Subcutaneous adipose tissue (tissue), 4 donors: Measurements from ENCODE around the gene GRHL1. TPM values are rescaled to one million over a fixed set of nuclear protein-coding genes. Genes with fewer than 3 reads are reported as not detected.

ENCODE experiments used
- CTCF ChIP-seq: fragments of 450-650 bp; IDR thresholded peaks from one replicate; pipeline ENCODE4 v1.5.1; 2016; ENCODE audit warnings: low read depth, mild to moderate bottlenecking, control low read depth, antibody characterized with exemption, moderate library complexity
- total RNA-seq, 4 donors: library from RNA; depleted of rRNA; stranded (reverse); fragments of >200 nt; gene quantifications; one replicate each; pipeline ENCODE4 v1.1.0, GENCODE V29; 2016

GRHL1 gene
- total RNA-seq, 4 donors from 2014 or later = 0.88 to 7.2 (median 2.8) TPM

GRCh38 chr2:9991221-9991620 is 39.7 kb downstream of the GRHL1 start:
- TF ChIP-seq CTCF = no peak

- TF ChIP-seq CTCF = no peak
These were observed 40.4 kb downstream of the GRHL1 start for GRCh38 chr2:9991829-9992273.

GRCh38 chr2:9992427-9993187 is 41.1 kb downstream of the GRHL1 start:
- no peak for TF ChIP-seq CTCF

GRCh38 chr2:9993488-9994165 is 42.1 kb downstream of the GRHL1 start:
- TF ChIP-seq CTCF = no peak

- TF ChIP-seq CTCF = no peak
These were observed 43.0 kb downstream of the GRHL1 start for GRCh38 chr2:9994462-9994861.

- no peak for TF ChIP-seq CTCF
These were observed 43.6 kb downstream of the GRHL1 start for GRCh38 chr2:9995059-9995458.

- TF ChIP-seq CTCF = no peak
These were observed 44.8 kb downstream of the GRHL1 start for GRCh38 chr2:9996321-9996720.
